Putamen (tissue), 1 donor: ENCODE results near the gene IL1RAPL2.
"Not testable (repeated sequence)": the region's sequence is repeated elsewhere in the genome, so short reads cannot be mapped to it uniquely, and the experiment has no call there.

ENCODE experiments used
- DNase-seq: peaks from one replicate; pipeline ENCODE4 v3.0.0-alpha.2; 2016; ENCODE audit warnings: low spot score

Gene IL1RAPL2

DNA sequence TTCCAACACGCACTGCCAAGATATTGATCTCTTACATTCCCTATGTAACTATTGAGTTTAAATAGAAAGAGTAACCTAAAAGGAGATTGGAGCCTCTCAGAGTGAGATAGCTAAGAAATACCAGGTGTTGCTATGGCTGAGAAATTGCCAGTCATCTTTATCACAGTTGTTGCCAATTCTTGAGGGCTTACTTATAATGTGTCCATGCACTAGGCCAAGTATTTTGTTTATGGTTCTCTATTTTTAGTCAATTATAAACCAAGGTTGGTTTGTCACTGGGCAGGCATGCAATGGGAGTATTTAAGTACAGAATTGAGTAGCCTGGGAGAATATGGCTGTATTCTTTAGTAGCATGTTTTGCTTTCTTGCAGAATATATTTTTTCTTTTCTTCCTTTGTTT, 452.9 kb downstream of the IL1RAPL2 start:
- no peak for DNase-seq

DNA sequence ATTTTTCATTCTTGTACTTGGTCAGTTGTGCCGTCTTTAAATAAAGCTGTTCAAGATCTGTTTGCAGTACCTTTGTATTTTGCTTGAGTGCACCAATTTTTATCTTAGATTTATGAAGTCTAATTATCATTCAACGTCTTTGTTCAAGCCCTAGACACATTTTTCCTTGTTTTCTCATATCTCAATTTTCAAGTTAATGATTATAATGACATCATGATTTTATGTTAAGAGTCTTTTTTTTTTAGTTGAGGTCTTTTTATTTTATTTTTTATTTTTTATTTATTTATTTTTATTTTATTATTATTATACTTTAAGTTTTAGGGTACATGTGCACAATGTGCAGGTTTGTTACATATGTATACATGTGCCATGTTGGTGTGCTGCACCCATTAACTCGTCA, 463.0 kb downstream of the IL1RAPL2 start:
- not testable (repeated sequence) for DNase-seq

DNA sequence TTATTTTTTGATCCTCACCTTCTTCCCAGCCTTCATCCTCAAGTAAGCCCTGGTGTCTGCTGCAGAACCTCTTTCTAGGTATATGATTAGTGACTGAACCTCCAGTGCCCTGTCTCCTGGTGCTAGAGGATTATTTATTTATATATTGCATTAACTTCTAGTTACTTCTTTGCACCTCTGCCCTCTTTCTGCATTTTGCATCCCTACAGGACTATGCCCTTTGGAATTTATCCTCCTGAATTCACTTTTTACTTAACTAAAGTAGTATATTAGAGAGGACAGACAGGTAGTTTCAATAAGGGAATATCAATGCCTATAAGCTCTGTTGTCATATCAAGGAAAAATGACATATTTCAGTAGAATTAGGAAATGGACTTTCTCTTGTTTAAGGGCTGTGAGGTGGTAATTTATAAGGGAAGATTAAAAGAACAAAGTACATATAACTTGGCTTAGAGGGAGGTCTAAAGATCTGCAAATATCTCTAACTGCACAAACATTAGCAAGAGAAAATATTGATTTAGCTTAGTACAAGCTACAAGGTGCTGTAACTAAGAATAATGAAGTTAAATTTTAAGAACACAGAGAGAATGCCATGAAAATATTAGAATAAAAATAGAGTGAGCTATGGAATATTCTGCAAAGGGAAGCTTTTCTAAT, 472.8 kb downstream of the IL1RAPL2 start:
- DNase-seq: no peak

DNA sequence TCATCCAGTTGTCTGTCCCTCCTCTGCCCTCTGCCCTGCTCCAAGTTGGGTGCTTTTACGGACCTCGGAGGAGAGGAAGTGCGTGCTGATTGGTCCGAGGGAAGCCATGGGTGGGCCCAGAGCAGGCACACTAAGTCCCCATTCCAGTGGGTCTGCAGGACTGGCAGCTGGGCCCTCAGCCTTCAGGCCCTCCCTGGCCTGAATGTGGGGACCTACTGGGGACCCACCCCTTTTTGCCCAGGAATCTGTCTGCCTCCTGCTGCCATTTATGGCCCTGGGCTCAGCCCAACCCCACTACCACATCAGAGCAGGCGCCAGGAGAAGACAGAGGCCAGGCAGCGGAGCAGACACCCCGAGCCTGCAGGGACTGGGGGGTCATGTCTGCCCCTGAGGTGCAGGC, 484.9 kb downstream of the IL1RAPL2 start:
- DNase-seq: no peak

DNA sequence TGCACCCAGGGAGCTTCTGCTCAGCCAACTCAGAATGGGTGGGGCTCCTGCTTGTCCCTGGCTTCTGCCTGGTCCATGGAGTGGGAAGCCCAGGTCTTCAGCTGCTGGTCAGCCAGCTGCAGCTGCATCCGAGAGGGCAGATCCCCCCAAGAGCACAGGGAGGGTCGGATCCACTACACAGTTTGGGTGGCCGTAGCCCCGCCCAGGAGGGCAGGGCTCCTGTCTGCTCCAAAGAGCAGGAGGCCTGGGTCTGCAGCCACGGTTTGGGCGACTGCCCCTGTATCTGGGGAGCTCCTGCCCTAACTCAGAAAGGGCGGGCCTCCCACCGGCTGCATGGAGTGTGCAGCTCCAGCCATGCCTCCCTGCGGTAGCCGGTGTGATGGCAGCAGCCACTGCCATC, 485.4 kb downstream of the IL1RAPL2 start:
- no peak for DNase-seq

DNA sequence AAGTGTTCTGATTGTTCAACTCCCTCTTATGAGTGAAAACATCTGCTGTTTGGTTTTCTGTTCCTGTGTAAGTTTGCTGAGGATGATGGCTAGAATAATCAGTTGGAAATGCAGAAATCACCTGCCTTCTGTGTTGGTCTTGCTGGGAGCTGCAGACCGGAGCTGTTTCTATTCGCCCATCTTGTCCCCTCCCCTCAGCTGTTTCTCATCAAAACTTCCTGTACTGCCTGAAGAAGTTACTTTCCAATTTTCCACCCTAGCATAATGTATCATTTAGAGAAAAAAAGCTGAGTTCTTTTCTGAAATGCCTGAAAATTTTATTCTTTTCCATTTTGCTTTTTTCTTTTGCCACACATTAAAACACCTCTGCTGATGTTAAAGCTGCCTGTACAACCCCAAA, 486.9 kb downstream of the IL1RAPL2 start:
- DNase-seq: no peak

DNA sequence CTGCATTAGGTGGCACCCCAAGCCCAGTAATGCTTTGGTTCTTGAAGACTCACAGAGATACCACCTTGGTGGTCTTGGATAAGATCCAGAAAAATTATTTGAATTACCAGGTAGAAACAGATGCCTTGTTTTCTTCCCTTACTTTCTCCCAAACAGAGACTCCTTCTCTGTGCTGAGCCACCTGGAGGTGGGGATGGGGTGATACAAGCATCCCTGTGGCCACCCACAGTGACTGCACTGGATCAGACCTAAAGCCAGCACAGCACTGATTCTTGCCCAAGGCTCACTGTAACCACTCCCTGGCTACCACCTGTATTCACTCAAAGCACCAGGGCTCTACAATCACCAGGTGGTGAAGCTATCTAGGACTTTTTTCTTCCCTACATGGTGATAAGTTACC, 497.7 kb downstream of the IL1RAPL2 start:
- DNase-seq: no peak

DNA sequence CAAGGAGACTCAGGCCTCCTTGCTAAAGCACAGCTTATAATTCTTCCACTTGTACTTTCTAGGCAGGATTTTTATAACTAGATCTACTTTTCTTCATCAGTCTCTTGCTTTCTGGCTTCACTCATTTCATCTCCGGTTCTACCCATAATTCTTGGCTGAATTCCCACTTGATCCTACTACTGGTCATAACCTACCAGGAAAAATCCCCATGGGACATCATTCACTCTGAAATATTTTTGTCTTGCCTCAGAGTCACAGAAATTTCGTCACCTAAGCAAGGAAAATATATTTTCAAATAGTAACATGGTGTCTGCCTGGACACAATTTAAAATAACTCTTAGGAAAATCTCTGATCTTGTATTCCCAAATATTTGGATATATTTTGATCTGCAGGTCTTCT, 532.2 kb downstream of the IL1RAPL2 start:
- no peak for DNase-seq

DNA sequence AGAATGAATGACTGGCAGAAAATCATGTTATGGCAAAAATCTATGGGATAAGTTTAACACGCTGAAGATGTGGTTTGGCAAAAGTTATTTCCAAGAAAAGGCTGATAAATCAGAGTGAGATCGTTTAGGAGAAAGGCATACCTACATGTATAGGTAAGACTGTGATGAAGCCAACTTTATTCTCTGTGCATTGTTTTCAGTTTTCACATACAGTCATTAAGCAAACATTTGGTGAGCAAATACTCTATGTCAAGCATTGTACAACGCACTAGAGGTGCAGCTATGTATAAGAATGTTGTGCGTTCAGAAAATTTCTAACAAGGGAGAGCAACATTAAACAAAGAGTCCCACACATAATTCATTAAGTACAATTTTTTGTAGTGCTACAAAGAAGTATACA, 532.8 kb downstream of the IL1RAPL2 start:
- DNase-seq: no peak

DNA sequence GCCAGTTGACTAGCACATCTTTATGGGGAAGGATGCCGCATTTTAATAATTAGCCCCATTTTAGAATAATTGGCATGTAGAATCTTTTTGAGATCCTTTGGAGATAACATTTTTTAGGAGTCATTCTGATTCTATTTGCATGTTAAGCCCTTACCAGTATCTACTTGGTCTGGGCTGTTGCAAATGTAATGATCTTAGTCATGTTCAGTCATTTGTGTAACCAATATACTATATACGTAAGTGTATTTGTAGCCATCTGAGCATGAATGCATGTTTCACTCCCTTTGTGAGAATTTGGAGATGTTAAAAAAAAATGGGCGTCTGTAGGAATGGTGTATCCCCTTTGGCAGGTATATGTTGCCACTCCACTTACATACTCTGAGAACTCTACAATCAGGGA, 535.4 kb downstream of the IL1RAPL2 start:
- DNase-seq: no peak

DNA sequence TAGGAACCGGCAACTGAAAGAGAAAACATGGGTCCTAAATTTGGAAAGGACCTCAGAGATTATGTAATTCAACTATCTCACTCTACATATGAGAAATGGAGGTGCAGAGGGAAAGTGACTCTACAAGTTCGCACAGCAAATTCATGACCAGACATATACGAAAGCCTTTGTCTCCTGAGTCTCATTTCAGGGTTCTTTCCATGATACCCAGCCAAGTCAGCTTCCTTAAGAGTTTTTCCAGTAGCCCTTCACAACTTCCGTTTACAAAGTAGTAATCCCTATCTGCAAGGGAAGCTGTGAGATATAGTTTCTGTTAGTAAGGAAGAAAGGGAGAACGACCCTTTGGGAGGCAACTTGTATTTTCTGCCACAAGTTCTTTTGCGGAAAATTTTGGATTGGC, 543.9 kb downstream of the IL1RAPL2 start:
- DNase-seq: no peak

DNA sequence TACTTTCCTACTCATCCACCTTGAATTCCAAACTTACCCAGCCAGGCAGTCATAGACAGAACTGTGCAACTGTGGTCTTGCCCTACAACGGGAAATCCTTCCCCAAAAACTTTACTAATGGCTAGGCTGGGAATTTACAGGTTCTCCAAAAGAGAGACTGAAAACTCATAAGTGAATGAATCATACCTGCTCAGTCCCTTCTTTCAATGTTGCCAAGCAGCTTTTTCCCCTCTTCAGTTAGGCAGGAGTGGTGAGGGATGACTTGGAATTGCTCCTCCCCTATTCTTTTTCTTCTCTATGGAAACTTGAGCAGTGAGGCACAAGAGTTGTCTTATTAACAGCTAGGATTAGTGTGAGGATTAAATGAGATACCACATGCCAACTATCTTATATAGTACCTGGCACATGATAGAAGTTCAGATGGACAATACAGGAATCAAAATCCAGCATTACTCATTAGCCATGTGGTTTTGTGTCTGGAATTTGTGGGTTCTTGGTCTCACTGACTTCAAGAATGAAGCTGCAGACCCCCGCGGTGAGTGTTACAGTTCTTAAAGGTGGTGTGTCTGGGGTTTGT, 548.6 kb downstream of the IL1RAPL2 start:
- no peak for DNase-seq

DNA sequence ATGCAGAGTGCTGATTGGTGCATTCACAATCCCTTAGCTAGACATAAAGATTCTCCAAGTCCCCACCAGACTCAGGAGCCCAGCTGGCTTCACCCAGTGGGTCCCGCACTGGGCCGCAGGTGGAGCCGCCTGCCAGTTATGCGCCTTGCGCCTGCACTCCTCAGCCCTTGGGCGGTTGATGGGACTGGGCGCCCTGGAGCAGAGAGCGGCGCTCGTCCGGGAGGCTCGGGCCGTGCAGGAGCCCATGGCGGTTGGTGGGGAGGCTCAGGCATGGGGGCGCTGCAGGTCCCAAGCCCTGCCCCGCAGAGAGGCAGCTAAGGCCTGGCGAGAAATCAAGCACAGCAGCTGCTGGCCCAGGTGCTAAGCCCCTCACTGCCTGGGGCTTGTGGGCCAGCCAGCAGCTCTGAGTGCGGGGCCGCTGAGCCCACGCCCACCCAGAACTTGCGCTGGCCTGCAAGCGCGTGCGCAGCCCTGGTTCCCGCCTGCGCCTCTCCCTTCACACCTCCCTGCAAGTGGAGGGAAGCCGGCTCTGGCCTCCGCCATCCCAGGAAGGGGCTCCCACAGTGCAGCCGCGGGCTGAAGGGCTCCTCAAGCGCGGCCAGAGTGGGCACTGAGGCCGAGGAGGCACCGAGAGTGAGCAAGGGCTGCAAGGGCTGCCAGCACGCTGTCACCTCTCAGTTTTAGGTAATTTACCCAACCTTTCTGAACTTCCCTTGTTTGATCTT, 549.8 kb downstream of the IL1RAPL2 start:
- DNase-seq: not testable (repeated sequence)

DNA sequence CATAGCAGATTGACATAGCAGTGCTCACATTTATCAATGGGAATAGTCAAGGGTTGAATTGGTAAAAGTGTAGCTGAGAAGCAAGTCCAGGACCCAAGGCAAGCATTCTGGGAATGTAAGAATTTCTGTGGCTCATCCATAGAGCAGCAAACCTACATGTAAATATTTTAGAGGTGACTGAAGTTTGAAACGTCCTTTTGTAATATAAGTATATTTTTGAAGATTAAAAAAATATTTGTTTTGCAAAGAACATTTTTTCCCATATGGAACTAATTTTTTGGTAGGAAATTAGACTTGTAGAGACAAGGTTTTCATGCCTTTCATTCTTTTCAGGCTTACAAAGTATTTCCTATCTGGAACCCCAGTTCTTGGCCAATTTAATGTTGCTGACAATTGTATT, 550.5 kb downstream of the IL1RAPL2 start:
- no peak for DNase-seq

DNA sequence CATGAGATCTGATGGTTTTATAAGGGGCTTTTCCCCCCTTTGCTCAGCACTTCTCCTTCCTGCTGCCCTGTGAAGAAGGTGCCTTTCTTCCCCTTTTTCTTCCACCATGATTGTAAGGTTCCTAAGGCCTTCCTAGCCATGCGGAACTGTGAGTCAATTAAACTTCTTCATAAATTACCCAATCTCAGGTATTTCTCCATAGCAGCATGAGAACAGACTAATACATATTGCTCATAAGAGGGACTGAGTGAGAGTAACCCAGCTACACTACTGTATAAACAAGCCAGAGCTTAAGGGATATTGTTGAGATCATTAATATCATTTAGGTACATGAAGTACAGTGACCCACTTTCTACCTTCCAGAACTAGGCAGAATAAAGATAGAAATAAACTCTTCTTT, 551.6 kb downstream of the IL1RAPL2 start:
- DNase-seq: no peak

DNA sequence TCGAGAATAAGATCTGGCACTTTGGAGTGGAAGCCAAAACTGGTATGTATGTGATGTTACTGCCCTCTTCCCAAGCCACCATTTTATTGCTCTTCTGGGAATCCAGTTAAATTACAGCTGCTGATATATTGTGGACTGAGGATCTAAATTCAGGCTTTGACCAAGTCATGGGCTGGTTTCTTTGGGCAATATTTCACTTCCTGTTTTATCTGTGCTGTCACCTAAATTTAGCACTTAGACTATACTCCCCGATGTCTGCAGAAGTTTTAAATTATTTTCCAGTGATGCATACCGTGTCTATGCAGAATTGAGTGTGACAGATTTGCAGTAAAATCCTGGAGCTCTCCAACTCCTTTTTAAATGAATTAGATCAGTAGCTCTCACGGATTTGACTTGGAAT, 554.5 kb downstream of the IL1RAPL2 start:
- no peak for DNase-seq

DNA sequence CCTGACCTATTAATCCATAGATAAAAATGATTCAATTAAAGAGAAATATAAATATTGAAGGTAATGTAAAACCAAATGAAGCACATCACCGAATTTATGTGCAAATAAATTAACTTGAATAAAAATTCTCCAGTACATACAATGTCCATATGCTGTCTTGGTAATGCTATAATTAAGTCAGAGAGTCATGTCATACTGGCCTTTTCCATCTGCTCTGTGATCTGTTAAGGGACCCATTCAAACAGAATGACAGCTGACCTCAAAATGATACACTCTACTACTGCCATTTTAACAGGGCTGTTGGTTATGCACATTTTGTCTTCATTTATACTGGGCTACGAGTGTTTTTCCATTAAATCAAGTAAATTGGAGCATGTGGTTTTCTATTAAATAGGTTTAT, 555.2 kb downstream of the IL1RAPL2 start:
- DNase-seq: no peak

DNA sequence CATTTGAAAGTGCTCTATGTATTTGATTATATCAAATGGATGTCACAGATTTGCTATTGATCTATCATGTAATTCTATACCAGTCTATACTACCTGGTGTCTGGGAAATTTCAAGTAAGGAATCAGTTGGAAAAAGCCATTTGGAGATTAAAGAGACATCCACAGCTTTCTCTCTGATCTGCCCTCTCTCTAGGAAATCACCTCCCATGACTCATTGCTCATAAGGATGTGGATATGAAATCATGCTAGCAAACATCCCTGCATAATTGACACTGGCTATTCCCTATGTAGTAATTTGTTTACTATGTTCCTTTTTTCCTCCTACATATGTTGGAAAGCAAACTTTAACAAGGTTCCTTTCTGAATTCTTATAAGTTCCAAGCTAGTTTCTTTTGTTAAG, 560.2 kb downstream of the IL1RAPL2 start:
- DNase-seq: no peak

DNA sequence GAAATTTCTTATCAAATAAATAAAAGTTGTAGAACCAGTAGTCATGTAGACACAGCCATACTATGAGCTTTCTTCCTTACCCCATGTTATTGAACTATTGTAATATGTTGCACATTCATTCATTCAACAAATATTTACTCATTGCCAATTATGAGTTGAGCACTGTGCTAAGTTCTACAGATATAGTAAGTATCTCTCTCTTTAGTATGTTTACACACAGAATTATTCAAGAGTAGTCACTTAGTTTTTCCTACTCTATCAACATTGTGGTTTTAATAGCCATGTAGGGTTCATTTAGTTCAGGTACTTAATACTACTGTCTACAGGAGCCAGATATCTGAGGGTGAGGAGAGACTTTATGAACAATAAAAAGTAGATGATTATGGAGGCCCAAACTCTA, 568.3 kb downstream of the IL1RAPL2 start:
- no peak for DNase-seq

DNA sequence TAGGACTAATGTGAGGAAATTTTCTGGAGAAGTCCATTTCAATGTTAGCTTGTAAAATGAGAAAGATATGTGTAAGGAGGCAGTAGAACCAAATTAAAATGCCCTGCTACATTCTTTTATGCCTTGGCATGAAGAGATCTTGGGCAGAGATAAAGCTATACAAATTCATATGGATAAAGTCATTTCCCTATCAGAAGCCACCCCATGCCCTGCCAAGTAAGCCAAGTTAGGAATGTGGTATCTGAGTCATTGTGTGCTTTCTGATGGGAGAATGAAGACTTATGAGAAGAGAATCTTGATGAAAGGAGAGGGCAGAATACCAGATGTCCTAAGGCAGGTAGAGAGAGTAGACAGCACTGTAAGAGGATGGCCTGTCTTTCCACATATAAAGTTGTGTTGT, 570.8 kb downstream of the IL1RAPL2 start:
- DNase-seq: no peak

DNA sequence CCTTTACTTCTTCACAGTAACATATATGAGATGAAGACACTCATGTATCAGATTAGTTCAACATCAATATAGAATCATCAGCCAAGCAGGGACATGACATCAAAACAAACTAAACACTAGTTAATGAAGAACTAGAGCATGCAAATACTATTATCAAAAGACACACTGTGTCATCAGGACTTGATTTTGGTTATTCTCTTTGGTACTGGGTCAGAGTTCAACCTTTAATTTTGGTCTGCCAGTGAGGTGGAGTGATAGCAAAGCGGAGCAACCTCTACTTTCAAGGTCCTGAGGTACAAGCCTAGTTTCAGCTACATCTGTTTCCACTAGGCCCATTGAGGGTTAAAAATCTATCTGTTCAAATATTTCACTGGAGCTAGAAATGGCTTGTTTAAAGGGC, 584.0 kb downstream of the IL1RAPL2 start:
- DNase-seq: no peak

DNA sequence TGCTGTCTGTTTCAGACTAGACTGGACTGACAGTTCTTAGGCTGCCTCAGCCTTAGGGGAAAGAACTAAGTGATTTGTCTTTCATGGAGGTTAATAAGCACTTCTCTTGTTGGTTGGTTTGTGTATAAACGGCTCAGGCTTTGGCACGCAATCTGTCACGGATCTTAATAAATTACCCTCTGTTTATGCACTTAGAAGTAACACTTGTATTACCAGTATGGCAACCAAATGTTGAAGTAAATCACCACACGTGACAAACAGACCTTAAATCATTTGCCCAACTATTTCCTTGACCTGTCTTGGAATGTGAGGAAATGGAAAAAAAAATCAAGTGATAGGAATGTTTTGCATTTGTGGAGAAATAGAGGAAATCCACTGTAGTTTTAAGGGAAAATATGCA, 584.6 kb downstream of the IL1RAPL2 start:
- no peak for DNase-seq

DNA sequence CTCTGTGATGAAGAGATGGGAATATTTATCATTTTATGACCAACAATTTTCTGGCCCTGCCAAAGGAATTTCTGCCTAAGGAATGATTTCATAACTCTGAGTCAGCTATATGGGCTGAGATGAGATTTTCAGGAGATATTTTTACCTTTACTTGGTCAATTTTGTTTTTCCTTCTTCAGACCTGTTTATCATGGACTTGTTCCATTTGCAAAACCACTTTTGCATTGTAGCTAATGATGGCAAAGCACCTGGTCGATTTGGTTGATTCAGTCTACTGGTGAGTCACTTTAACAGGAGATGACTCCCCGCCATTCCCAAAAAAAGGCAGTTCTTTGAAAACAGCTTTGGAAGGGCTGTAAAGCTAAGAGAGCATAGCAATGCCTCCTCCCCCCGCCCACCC, 601.2 kb downstream of the IL1RAPL2 start:
- DNase-seq: no peak

DNA sequence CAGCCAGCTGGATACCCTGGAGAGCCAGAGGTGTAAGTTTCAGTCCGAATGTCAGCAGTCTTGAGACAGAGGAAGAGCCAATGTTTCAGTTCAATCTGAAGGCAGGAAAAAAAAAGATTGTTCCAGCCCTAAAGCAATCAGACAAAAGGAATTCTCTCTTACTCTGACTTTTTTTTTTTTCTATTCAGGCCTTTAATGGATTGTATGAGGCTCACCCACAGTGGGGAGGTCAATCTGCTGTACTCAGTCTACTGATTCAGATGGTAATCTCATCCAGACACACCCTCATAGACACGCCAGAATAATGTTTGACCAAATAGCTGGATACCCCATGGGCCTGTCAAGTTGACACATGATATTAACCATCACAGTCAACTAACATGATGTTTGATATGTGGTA, 602.6 kb downstream of the IL1RAPL2 start:
- DNase-seq: no peak
